Stimulated activated CD4-positive, alpha-beta T cell treated with anti-CD3 and anti-CD28 coated beads, Interleukin-15, amount 100 ng/mL, for 48 hours (primary cell): ENCODE results near the gene LITAF.

ENCODE experiments used
- DNase-seq, 2 donors: peaks; one replicate each; pipeline ENCODE4 v3.0.0-alpha.2; 2020; ENCODE audit warnings: low read depth in 2 of 2

Gene LITAF

DNA sequence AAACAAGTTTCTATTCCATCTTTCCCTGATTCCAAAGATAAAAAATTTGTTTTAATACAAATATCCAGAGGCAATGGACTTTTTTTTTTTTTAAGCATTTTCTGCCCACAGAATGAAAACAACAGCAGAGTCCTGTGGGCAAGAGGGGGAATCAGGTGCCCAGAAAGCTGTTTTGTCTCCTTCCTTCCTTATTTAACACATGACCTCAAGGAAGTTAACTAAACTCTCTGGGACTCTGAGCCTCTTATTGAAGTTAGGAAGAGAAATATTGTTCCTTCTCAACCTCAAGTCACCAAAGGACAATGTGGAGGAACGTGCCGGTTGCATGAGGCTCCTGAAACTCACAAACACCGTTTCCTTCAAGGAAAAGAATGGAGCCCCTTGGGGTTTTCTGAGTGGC lies 34.9 kb downstream of the LITAF start:
- no peak for DNase-seq

- DNase-seq, result no peak
Measured at GRCh38 chr16:11550791-11551498, 35.8 kb downstream of the LITAF start.

- no peak for DNase-seq
Measured at GRCh38 chr16:11547118-11547916, 39.4 kb downstream of the LITAF start.

DNA sequence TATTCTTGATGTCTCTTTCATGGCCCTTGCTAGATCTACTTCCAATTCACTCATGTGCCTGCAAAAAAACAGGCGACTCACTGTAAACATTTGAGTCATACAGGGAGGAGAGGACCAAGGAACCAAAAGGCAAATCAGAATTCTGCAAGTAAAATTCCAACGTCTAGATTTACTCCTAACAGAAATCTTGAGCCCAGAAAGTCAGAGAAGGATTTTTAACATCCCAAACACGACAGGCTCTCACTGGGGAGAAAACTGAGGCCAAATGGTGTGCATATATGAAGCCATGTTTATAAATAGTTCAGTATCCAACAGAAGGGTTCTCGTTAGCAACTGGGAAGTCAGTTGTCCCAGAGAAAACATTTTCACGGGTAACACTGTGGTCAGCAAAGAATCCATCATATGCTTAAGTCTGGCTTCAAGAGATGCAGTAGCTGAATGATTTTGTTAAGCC lies 40.1 kb downstream of the LITAF start:
- DNase-seq, result no peak

GRCh38 chr16:11543661-11544393 lies 42.9 kb downstream of the LITAF start:
- DNase-seq, result no peak

- no peak for DNase-seq
Measured at GRCh38 chr16:11542069-11542744, 44.5 kb downstream of the LITAF start.

DNA sequence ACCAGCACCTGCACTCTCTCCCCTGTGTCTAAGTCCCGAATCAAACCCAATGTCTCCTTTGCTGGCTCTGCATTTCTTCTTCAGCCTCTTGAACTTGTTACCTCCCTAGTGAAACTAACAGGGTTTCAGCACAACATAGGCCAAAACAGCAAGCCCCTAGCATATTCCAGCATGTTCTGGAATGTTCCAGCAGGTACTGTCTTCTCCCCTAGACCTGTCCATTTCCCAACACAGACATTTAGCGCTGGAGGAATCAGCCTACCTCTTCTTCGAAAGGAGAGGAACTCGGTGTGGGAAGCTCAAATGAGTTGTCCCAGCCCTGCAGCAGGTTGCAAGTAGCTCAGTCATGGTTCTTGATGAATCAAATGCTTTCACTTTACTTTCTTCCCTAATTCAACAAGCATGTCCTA lies 47.1 kb downstream of the LITAF start:
- no peak for DNase-seq

GRCh38 chr16:11538880-11539279 lies 47.8 kb downstream of the LITAF start:
- no peak for DNase-seq

GRCh38 chr16:11536104-11536866 lies 50.4 kb downstream of the LITAF start:
- no peak for DNase-seq

DNA sequence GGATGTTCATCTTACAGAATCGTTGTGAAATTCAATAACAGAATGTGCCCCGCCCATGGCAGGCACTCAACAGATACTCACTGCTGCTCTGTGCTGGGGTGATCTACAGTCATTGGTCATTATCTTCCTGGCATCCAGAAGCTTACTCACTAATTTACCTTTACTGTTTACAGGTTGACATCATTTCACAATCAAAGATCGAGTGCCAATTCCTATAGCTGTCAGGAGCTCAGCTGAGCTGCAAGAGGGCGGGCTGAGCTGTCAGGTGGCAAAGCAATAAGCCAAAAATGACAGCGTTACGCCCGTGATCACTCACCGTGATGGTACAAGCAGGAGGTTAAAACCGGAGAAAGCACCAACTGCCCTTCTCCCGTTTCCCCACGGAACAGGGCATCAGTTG lies 51.2 kb downstream of the LITAF start:
- no peak for DNase-seq

- DNase-seq, result no peak
Measured at GRCh38 chr16:11534262-11534661, 52.5 kb downstream of the LITAF start.

GRCh38 chr16:11533588-11533987 lies 53.1 kb downstream of the LITAF start:
- no peak for DNase-seq

GRCh38 chr16:11530171-11530940 lies 56.4 kb downstream of the LITAF start:
- DNase-seq, result no peak

- no peak for DNase-seq
Measured at GRCh38 chr16:11529285-11529684, 57.4 kb downstream of the LITAF start.

- no peak for DNase-seq
Measured at GRCh38 chr16:11528053-11528452, 58.7 kb downstream of the LITAF start.

GRCh38 chr16:11526655-11527350 lies 59.9 kb downstream of the LITAF start:
- no peak for DNase-seq

- no peak for DNase-seq
Measured at GRCh38 chr16:11524098-11524760, 62.5 kb downstream of the LITAF start.

GRCh38 chr16:11521055-11521454 lies 65.7 kb downstream of the LITAF start:
- DNase-seq, result no peak

- DNase-seq, result no peak
Measured at GRCh38 chr16:11520442-11520841, 66.3 kb downstream of the LITAF start.
